ENCODE results near the gene TRIP6. TPM values are rescaled to one million over a fixed set of nuclear protein-coding genes. Genes with fewer than 3 reads are reported as not detected.
A peak's percentile ranks its signal among the peaks of the same experiment; 100 is the strongest.

TRIP6 gene
- total and polyA plus RNA-seq, 4 experiments from 2014 or later: 2.7 to 9.4 (median 6.2) TPM

- DNase-seq: no peak
- Histone ChIP-seq H3K27me3 (ENCODE audit: insufficient read depth, low read length) (no peaks in the 10 kb centered on the region), H3K4me3 (ENCODE audit: low read length in 2 of 2) (peak overlapping the region; percentile 84 to 99), H3K27ac (ENCODE audit: low read depth, low read length) (peak overlapping the region; percentile 91), H3K4me1 (ENCODE audit: insufficient read depth, low read length) (peaks cover 48% of the 10 kb centered on the region), H3K9me3 (ENCODE audit: control insufficient read depth in 1 of 2, low read length in 2 of 2) (no peaks in the 10 kb centered on the region), H3K36me3 (ENCODE audit: insufficient read depth, low read length) (no peaks in the 10 kb centered on the region)
- H3K36me3 Mint-ChIP-seq: peaks cover 19 to 39% of the 10 kb centered on the region in 2 donors
- intact Hi-C loops (cut with micrococcal nuclease): loop anchor here (1.0 kb wide), 1 partner anchor 22 kb away; the partner anchor contains the start of gene SLC12A9
- ChIA-PET POLR2A (ENCODE audit: partially characterized antibody) (interaction anchor here (1.6 to 6.2 kb wide), 5 partner anchors 10 to 343 kb away, joined by 8 to 243 read pairs (median 15); partner anchors contain the start of genes PLOD3, SLC12A9, TRIM56 and UFSP1), CTCF (ENCODE audit: partially characterized antibody) (interaction anchor here (1.3 to 5.1 kb wide), 2 partner anchors 9 to 22 kb away, joined by 3 to 30 read pairs; partner anchors contain the start of gene SLC12A9)
- H3K4me3 Mint-ChIP-seq: peak overlapping the region; percentile 98 to 99 (median 99)
- peaks cover 25 to 55% (median 43%) of the 10 kb centered on the region in 4 donors for H3K4me1 Mint-ChIP-seq
- peaks cover 0 to 2% (median 0%) of the 10 kb centered on the region in 8 donors for H3K9me3 Mint-ChIP-seq
- no peaks in the 10 kb centered on the region for H3K27me3 Mint-ChIP-seq
- peak overlapping the region; percentile 96 to 99 (median 98) for H3K27ac Mint-ChIP-seq
Measured at GRCh38 chr7:100874300-100874576, 7.1 kb downstream of the TRIP6 start.

GRCh38 chr7:100874577-100875355, 7.6 kb downstream of the TRIP6 start, which contains the start of gene SRRT:
TSS of gene SRRT (plus strand) at chr7:100875103. CDS start at chr7:100875591, 488 bp downstream.
- Mint-ChIP-seq H3K27ac (peak within 1 kb of the TSS; percentile 96 to 99 (median 98)), H3K4me1 (peaks cover 26 to 61% (median 47%) of the 10 kb centered on the region in 4 donors), H3K9me3 (peaks cover 0 to 2% (median 0%) of the 10 kb centered on the region in 8 donors), H3K4me3 (peak within 1 kb of the TSS; percentile 98 to 99 (median 99)), H3K27me3 (no peaks in the 10 kb centered on the region), H3K36me3 (peaks cover 23 to 43% of the 10 kb centered on the region in 2 donors)
- CTCF ChIA-PET (ENCODE audit: partially characterized antibody): interaction anchor here (0.5 to 5.1 kb wide), 7 partner anchors 10 to 443 kb away, joined by 3 to 30 read pairs (median 4); partner anchors contain the start of genes PLOD3, SLC12A9 and UFSP1
- Histone ChIP-seq H3K4me3 (ENCODE audit: low read length in 2 of 2) (peak within 1 kb of the TSS; percentile 92 to 99), H3K4me1 (ENCODE audit: insufficient read depth, low read length) (peaks cover 49% of the 10 kb centered on the region), H3K27me3 (ENCODE audit: insufficient read depth, low read length) (no peaks in the 10 kb centered on the region), H3K27ac (ENCODE audit: low read depth, low read length) (peak within 1 kb of the TSS; percentile 91), H3K36me3 (ENCODE audit: insufficient read depth, low read length) (peaks cover 3% of the 10 kb centered on the region), H3K9me3 (ENCODE audit: control insufficient read depth in 1 of 2, low read length in 2 of 2) (no peaks in the 10 kb centered on the region)
- peak; percentile 98 for DNase-seq
- intact Hi-C loops (cut with micrococcal nuclease): loop anchor here (1.0 kb wide), 2 partner anchors 13 to 22 kb away; partner anchors contain the start of gene SLC12A9
- POLR2A ChIA-PET (ENCODE audit: partially characterized antibody): interaction anchor here (0.6 to 6.2 kb wide), 25 partner anchors 8 to 955 kb away, joined by 3 to 243 read pairs (median 5); partner anchors contain the start of genes ACHE, AGFG2, FBXO24 and FIS1

GRCh38 chr7:100875356-100875751, 8.2 kb downstream of the TRIP6 start:
- Mint-ChIP-seq H3K36me3 (peaks cover 26 to 47% of the 10 kb centered on the region in 2 donors), H3K9me3 (peaks cover 0 to 2% (median 0%) of the 10 kb centered on the region in 8 donors), H3K27ac (peak overlapping the region; percentile 96 to 99 (median 98)), H3K27me3 (no peaks in the 10 kb centered on the region), H3K4me3 (peak overlapping the region; percentile 98 to 99 (median 99)), H3K4me1 (peaks cover 29 to 64% (median 51%) of the 10 kb centered on the region in 4 donors)
- CTCF ChIA-PET (ENCODE audit: partially characterized antibody): interaction anchor here (0.5 to 5.1 kb wide), 7 partner anchors 10 to 442 kb away, joined by 3 to 30 read pairs (median 4); partner anchors contain the start of genes PLOD3, SLC12A9 and UFSP1
- H3K4me1 ChIP-seq (ENCODE audit: insufficient read depth, low read length): peaks cover 49% of the 10 kb centered on the region
- H3K36me3 ChIP-seq (ENCODE audit: insufficient read depth, low read length): peaks cover 4% of the 10 kb centered on the region
- no peaks in the 10 kb centered on the region for H3K9me3 ChIP-seq (ENCODE audit: control insufficient read depth in 1 of 2, low read length in 2 of 2)
- peak overlapping the region; percentile 91 for H3K27ac ChIP-seq (ENCODE audit: low read depth, low read length)
- DNase-seq: peak in 4 of 5 donors; percentile 24 to 64 (median 38)
- no peaks in the 10 kb centered on the region for H3K27me3 ChIP-seq (ENCODE audit: insufficient read depth, low read length)
- peak overlapping the region; percentile 92 to 99 for H3K4me3 ChIP-seq (ENCODE audit: low read length in 2 of 2)
- intact Hi-C loops (cut with micrococcal nuclease): loop anchor here (1.0 kb wide), 1 partner anchor 12 kb away; no protein-coding TSS in a partner anchor
- POLR2A ChIA-PET (ENCODE audit: partially characterized antibody): interaction anchor here (0.6 to 6.2 kb wide), 23 partner anchors 8 to 956 kb away, joined by 3 to 243 read pairs (median 6); partner anchors contain the start of genes ACHE, AGFG2, FBXO24 and FIS1

GRCh38 chr7:100878013-100878412, 10.8 kb downstream of the TRIP6 start:
- CTCF ChIA-PET (ENCODE audit: partially characterized antibody): interaction anchor here (1.1 kb wide), 1 partner anchor 11 kb away, joined by 5 read pairs; the partner anchor contains the start of gene UFSP1
- no peaks in the 10 kb centered on the region for H3K27me3 Mint-ChIP-seq

GRCh38 chr7:100878685-100879084, 11.5 kb downstream of the TRIP6 start:
- intact Hi-C loops (cut with micrococcal nuclease): no loop called here
- peaks cover 36 to 72% (median 53%) of the 10 kb centered on the region in 4 donors for H3K4me1 Mint-ChIP-seq
- Histone ChIP-seq H3K4me3 (ENCODE audit: low read length in 2 of 2) (no peak overlapping the region), H3K4me1 (ENCODE audit: insufficient read depth, low read length) (peaks cover 51% of the 10 kb centered on the region), H3K27ac (ENCODE audit: low read depth, low read length) (no peak overlapping the region), H3K27me3 (ENCODE audit: insufficient read depth, low read length) (no peaks in the 10 kb centered on the region), H3K36me3 (ENCODE audit: insufficient read depth, low read length) (peaks cover 34% of the 10 kb centered on the region), H3K9me3 (ENCODE audit: control insufficient read depth in 1 of 2, low read length in 2 of 2) (no peaks in the 10 kb centered on the region)
- ChIA-PET CTCF (ENCODE audit: partially characterized antibody) (no interaction called here), POLR2A (ENCODE audit: partially characterized antibody) (interaction anchor here (6.2 kb wide), 1 partner anchor 8 kb away, joined by 243 read pairs; the partner anchor contains the start of gene UFSP1)
- peaks cover 39 to 65% of the 10 kb centered on the region in 2 donors for H3K36me3 Mint-ChIP-seq
- H3K27ac Mint-ChIP-seq: peak overlapping the region in 5 of 7 donors; percentile 42 to 82 (median 78)
- DNase-seq: no peak
- peak overlapping the region in 4 of 8 donors; percentile 14 to 60 (median 46) for H3K4me3 Mint-ChIP-seq
- peaks cover 0 to 4% (median 0%) of the 10 kb centered on the region in 8 donors for H3K9me3 Mint-ChIP-seq
- no peaks in the 10 kb centered on the region for H3K27me3 Mint-ChIP-seq

More at GRCh38 chr7:100878013-100878412, 10.8 kb downstream of the TRIP6 start:
- no peaks in the 10 kb centered on the region for H3K9me3 ChIP-seq (ENCODE audit: control insufficient read depth in 1 of 2, low read length in 2 of 2)
- peaks cover 38 to 58% of the 10 kb centered on the region in 2 donors for H3K36me3 Mint-ChIP-seq
- peaks cover 51% of the 10 kb centered on the region for H3K4me1 ChIP-seq (ENCODE audit: insufficient read depth, low read length)
- no peak overlapping the region for H3K4me3 ChIP-seq (ENCODE audit: low read length in 2 of 2)
- peak overlapping the region in 5 of 8 donors; percentile 0 to 31 (median 17) for H3K4me3 Mint-ChIP-seq
- H3K4me1 Mint-ChIP-seq: peaks cover 33 to 70% (median 53%) of the 10 kb centered on the region in 4 donors
- DNase-seq: no peak
- peak overlapping the region in 6 of 7 donors; percentile 9 to 75 (median 42) for H3K27ac Mint-ChIP-seq
- H3K27me3 ChIP-seq (ENCODE audit: insufficient read depth, low read length): no peaks in the 10 kb centered on the region
- H3K9me3 Mint-ChIP-seq: peaks cover 0 to 4% (median 0%) of the 10 kb centered on the region in 8 donors
- H3K27ac ChIP-seq (ENCODE audit: low read depth, low read length): no peak overlapping the region
- peaks cover 27% of the 10 kb centered on the region for H3K36me3 ChIP-seq (ENCODE audit: insufficient read depth, low read length)
- intact Hi-C loops (cut with micrococcal nuclease): no loop called here
- POLR2A ChIA-PET (ENCODE audit: partially characterized antibody): interaction anchor here (6.2 kb wide), 1 partner anchor 9 kb away, joined by 243 read pairs; the partner anchor contains the start of gene UFSP1

GRCh38 chr7:100879685-100880261, 12.6 kb downstream of the TRIP6 start:
- Mint-ChIP-seq H3K4me3 (peak overlapping the region in 2 of 8 donors; percentile 13 to 67), H3K27ac (peak overlapping the region in 6 of 7 donors; percentile 13 to 89 (median 46)), H3K36me3 (peaks cover 48 to 73% of the 10 kb centered on the region in 2 donors), H3K9me3 (peaks cover 0 to 5% (median 0%) of the 10 kb centered on the region in 8 donors), H3K27me3 (no peaks in the 10 kb centered on the region), H3K4me1 (peaks cover 33 to 68% (median 49%) of the 10 kb centered on the region in 4 donors)
- no peak overlapping the region for H3K27ac ChIP-seq (ENCODE audit: low read depth, low read length)
- peaks cover 45% of the 10 kb centered on the region for H3K36me3 ChIP-seq (ENCODE audit: insufficient read depth, low read length)
- H3K4me1 ChIP-seq (ENCODE audit: insufficient read depth, low read length): peaks cover 47% of the 10 kb centered on the region
- intact Hi-C loops (cut with micrococcal nuclease): no loop called here
- no peak for DNase-seq
- H3K27me3 ChIP-seq (ENCODE audit: insufficient read depth, low read length): no peaks in the 10 kb centered on the region
- H3K9me3 ChIP-seq (ENCODE audit: control insufficient read depth in 1 of 2, low read length in 2 of 2): no peaks in the 10 kb centered on the region
- CTCF ChIA-PET (ENCODE audit: partially characterized antibody): no interaction called here
- H3K4me3 ChIP-seq (ENCODE audit: low read length in 2 of 2): no peak overlapping the region
- POLR2A ChIA-PET (ENCODE audit: partially characterized antibody): no interaction called here
